BE2C (cell line): ENCODE measurements around the gene PCK2.
A peak's percentile ranks its signal among the peaks of the same experiment; 100 is the strongest.

Experiments
- DNase-seq: peaks from one replicate; pipeline ENCODE4 v3.0.0-alpha.2; 2020
- H3K27me3 ChIP-seq: fragments of 250-450 bp; sonication (Bioruptor Pico); 2 replicates; pipeline ENCODE4 v1.5.1; 2020; ENCODE audit warnings: mild to moderate bottlenecking
- H3K36me3 ChIP-seq: fragments of 250-450 bp; sonication (Bioruptor Pico); 2 replicates; pipeline ENCODE4 v1.5.1; 2020; ENCODE audit warnings: mild to moderate bottlenecking
- H3K4me1 ChIP-seq: fragments of 250-450 bp; sonication (Bioruptor Pico); 2 replicates; pipeline ENCODE4 v1.5.1; 2020
- H3K4me3 ChIP-seq: 2 replicates; pipeline ENCODE4 v1.5.1; 2011; ENCODE audit warnings: low read depth, low read length
- H3K9me3 ChIP-seq: fragments of 250-450 bp; sonication (Bioruptor Pico); 2 replicates; pipeline ENCODE4 v1.5.1; 2020
- TF ChIP-seq, protein P1 (sequence below): IDR thresholded peaks from 2 replicates; pipeline ENCODE4 v1.5.1; 2012; ENCODE audit warnings: mild to moderate bottlenecking, low read depth, low read length

Gene PCK2

DNA sequence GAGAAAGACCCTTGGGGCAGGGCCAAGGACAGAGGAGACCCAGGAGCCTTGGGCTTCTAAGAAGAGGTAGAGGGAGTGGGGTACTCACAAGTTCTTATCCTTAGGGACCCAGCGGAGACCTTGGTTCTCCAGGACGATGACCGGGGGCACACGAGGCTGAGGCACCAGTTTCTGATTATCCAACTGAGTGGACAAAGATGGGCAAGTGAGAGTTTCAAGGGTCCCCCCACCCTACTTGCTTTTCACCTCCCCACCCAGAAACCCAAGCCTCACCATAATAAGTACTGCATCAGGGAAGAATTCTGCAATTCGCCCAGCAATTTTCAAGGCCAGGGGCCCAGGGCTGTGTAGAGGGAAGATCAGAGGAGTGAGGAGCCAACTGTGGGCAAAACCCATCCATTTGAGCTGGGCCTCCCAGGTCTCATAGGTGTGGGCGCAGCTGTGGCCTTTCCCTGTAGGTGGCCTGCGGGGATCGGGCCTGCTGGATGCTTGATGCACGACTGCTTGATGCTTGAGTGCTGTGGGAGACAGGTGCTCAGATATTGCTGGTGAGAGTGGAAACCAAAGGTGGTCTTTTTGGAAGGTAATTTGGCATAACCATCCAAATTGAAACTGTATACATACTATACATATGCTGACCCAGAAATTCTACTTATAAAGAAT, 45.3 kb downstream of the PCK2 start:
- no peaks in the 10 kb centered on the region for H3K9me3 ChIP-seq
- peaks cover 16% of the 10 kb centered on the region for H3K36me3 ChIP-seq
- no peaks in the 10 kb centered on the region for H3K4me1 ChIP-seq
- DNase-seq: no peak
- no peaks in the 10 kb centered on the region for H3K27me3 ChIP-seq
- TF ChIP-seq, protein P1, sequence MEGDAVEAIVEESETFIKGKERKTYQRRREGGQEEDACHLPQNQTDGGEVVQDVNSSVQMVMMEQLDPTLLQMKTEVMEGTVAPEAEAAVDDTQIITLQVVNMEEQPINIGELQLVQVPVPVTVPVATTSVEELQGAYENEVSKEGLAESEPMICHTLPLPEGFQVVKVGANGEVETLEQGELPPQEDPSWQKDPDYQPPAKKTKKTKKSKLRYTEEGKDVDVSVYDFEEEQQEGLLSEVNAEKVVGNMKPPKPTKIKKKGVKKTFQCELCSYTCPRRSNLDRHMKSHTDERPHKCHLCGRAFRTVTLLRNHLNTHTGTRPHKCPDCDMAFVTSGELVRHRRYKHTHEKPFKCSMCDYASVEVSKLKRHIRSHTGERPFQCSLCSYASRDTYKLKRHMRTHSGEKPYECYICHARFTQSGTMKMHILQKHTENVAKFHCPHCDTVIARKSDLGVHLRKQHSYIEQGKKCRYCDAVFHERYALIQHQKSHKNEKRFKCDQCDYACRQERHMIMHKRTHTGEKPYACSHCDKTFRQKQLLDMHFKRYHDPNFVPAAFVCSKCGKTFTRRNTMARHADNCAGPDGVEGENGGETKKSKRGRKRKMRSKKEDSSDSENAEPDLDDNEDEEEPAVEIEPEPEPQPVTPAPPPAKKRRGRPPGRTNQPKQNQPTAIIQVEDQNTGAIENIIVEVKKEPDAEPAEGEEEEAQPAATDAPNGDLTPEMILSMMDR: no peak
- peak overlapping the region; percentile 95 for H3K4me3 ChIP-seq

DNA sequence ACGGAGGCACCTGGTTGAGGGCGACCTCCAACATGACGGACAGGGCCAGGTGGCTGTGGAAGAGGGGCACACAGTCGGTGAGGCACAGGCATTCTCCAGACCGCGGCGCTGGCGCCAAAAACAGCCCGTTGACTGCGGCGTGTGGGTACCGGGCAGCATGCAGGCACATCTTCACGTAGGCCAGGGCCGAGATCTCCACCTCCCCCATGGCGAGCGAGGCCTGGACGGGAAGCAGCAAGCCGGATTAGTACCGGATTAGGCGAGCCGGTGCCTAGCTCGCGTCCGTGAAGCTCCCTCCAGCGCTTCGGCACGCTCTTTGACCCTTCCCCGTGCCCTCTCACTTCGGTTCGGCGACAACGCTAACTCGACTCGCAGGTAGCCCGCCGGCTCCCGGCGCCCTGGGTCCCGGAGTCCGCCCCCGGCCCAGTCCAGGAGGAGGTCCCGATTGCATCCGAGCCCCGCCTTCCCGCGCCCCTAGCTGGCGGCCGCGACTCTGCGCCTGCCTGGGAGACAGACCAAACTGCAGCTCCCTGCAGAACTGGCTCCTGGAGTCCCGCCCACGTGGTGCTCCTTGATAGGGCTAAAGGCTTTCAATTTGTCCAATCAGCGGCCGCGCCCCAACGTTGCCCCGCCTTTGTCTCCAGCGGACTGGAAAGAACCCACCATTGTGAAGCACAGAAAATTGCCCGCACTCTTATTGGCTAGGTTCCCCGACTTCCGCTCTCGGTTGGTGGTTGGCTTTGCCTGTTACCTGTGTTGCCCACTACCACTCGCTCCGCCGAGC, 47.2 kb downstream of the PCK2 start, which contains the start of gene EMC9:
TSS of gene EMC9 (minus strand) at position 495 of the 784 bp plus-strand sequence. CDS start at position 208, 287 bp downstream.
- Histone ChIP-seq H3K9me3 (no peaks in the 10 kb centered on the region), H3K4me1 (no peaks in the 10 kb centered on the region), H3K27me3 (no peaks in the 10 kb centered on the region), H3K36me3 (peaks cover 16% of the 10 kb centered on the region), H3K4me3 (peak within 1 kb of the TSS; percentile 95)
- TF ChIP-seq, protein P1: peak; percentile 27
- DNase-seq: peak; percentile 100

DNA sequence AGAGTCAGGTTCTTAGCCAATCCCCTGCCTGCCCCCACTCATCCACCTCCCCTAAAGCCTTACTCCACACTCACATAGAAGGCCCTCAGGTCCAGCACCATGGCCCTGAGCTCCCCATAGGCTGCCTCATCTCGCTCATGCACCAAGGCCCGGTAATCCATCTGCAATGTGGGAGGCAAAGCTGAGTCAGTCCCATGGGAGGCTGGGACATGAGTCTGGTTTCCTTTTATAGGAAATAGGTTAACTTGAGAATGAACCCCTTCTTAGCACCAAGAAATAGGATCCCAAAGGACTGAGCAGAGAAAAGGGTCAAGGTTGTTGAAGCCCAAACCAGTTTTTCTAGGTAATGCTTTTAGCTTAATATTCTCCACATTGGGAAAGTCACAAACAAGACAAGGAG, 49.4 kb downstream of the PCK2 start:
- H3K4me3 ChIP-seq: no peak overlapping the region
- peaks cover 11% of the 10 kb centered on the region for H3K36me3 ChIP-seq
- no peak for DNase-seq
- H3K4me1 ChIP-seq: no peaks in the 10 kb centered on the region
- TF ChIP-seq, protein P1: no peak
- H3K27me3 ChIP-seq: no peaks in the 10 kb centered on the region
- no peaks in the 10 kb centered on the region for H3K9me3 ChIP-seq

DNA sequence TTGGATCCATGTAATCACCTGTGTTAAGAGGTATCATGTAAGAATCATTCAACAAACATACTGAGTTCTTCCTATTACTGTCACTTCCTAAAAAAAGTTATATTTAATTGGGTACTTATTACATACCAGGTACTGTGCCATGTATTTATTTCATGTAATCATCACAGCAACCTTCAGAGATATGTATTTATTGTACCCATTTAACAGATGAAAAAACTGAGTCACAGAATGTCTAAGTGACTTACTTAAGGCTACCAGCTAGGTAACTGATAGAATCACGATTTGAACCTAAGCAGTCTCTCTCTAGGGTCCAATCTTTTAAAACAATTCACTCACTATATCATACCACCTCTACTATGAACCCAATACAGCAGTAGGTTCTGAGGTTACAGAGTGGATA, 50.3 kb downstream of the PCK2 start:
- Histone ChIP-seq H3K9me3 (no peaks in the 10 kb centered on the region), H3K4me3 (no peak overlapping the region), H3K27me3 (no peaks in the 10 kb centered on the region), H3K36me3 (peaks cover 4% of the 10 kb centered on the region), H3K4me1 (no peaks in the 10 kb centered on the region)
- TF ChIP-seq, protein P1: no peak
- no peak for DNase-seq

DNA sequence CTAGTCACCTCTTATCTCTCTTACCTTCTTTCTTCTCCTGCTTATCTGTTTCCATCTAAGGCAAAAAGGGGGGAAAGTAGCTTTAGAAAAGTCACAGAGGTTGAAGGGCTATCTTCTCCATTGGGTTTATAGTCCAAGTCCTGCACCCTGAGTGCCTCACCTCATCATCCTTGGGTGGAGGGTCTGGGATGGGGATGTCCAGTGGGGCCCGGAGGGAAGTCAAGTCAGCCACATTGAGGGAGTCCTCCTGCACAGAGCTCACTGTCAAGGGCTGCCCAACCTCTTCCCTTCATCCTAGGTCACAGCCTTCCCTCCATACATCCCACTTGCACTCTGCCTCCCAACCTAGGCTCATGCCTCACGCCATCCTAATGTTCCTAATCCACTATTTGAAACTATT, 51.1 kb downstream of the PCK2 start:
- H3K27me3 ChIP-seq: no peaks in the 10 kb centered on the region
- H3K9me3 ChIP-seq: no peaks in the 10 kb centered on the region
- no peaks in the 10 kb centered on the region for H3K4me1 ChIP-seq
- no peak for DNase-seq
- H3K36me3 ChIP-seq: peaks cover 10% of the 10 kb centered on the region
- no peak overlapping the region for H3K4me3 ChIP-seq
- TF ChIP-seq, protein P1: no peak
